Endometrium (tissue), 2 donors: Measurements from ENCODE around the gene CFAP97.

Experiments
- FAIRE-seq: peaks from 2 replicates; lab custom pipeline; 2012; peaks lifted over from hg19 to GRCh38; lab: Jason Lieb, UNC
- donor health status: control.
- donor health status: control.

The CFAP97 gene

GRCh38 chr4:185196437-185196836 lies 7.4 kb downstream of the CFAP97 start:
- FAIRE-seq: no peak

GRCh38 chr4:185194924-185195888 lies 8.6 kb downstream of the CFAP97 start:
- FAIRE-seq: no peak

GRCh38 chr4:185192059-185192458 lies 11.7 kb downstream of the CFAP97 start:
- FAIRE-seq: no peak

- FAIRE-seq: no peak
Observed at GRCh38 chr4:185190306-185190856, 13.4 kb downstream of the CFAP97 start.

GRCh38 chr4:185189606-185190305 lies 14.0 kb downstream of the CFAP97 start:
- no peak for FAIRE-seq

GRCh38 chr4:185186769-185187168 lies 17.0 kb downstream of the CFAP97 start:
- FAIRE-seq: no peak

- FAIRE-seq: peak; percentile 72
Observed at GRCh38 chr4:185183622-185184281, 20.0 kb downstream of the CFAP97 start.

GRCh38 chr4:185182239-185182638 lies 21.6 kb downstream of the CFAP97 start:
- FAIRE-seq: no peak

GRCh38 chr4:185179488-185179887 lies 24.3 kb downstream of the CFAP97 start:
- FAIRE-seq: no peak

- FAIRE-seq: no peak
Observed at GRCh38 chr4:185171373-185172071, 32.3 kb downstream of the CFAP97 start.

GRCh38 chr4:185167234-185167633 lies 36.6 kb downstream of the CFAP97 start:
- no peak for FAIRE-seq

GRCh38 chr4:185165605-185166063 lies 38.2 kb downstream of the CFAP97 start:
- FAIRE-seq: no peak

- no peak for FAIRE-seq
Observed at GRCh38 chr4:185151296-185151695, 52.5 kb downstream of the CFAP97 start.

- FAIRE-seq: no peak
Observed at GRCh38 chr4:185149392-185149791, 54.4 kb downstream of the CFAP97 start.

- no peak for FAIRE-seq
Observed at GRCh38 chr4:185145572-185145971, 58.2 kb downstream of the CFAP97 start.

- no peak for FAIRE-seq
Observed at GRCh38 chr4:185144601-185145240, 59.1 kb downstream of the CFAP97 start.

GRCh38 chr4:185143601-185143969 lies 60.2 kb downstream of the CFAP97 start:
- FAIRE-seq: no peak

- no peak for FAIRE-seq
Observed at GRCh38 chr4:185142912-185143600, 60.7 kb downstream of the CFAP97 start, which contains the start of gene SLC25A4. TSS of gene SLC25A4 (plus strand) at chr4:185143266. CDS start at chr4:185143373, 107 bp downstream.

GRCh38 chr4:185142564-185142911 lies 61.3 kb downstream of the CFAP97 start:
- FAIRE-seq: no peak

- FAIRE-seq: no peak
Observed at GRCh38 chr4:185141777-185142176, 62.0 kb downstream of the CFAP97 start.

GRCh38 chr4:185139736-185140135 lies 64.1 kb downstream of the CFAP97 start:
- no peak for FAIRE-seq
